Right lung (tissue), 10 donors: ENCODE data around the gene ELOB. TPM values are rescaled to one million over a fixed set of nuclear protein-coding genes. Genes with fewer than 3 reads are reported as not detected.
A peak's percentile ranks its signal among the peaks of the same experiment; 100 is the strongest.

Experiments
- DNase-seq, 2 donors: peaks; one replicate each; pipeline ENCODE4 v3.0.0-alpha.2; 2013
- long read RNA-seq, 8 donors: transcript quantifications; one replicate each; lab custom pipeline, GENCODE V29; 2026
- polyA plus RNA-seq, 5 donors: library from polyadenylated mRNA; unstranded; fragments of 120-200 nt; gene quantifications; one replicate each; pipeline versions ENCODE4 v1.2.1 to v1.2.3, GENCODE V29; 2013; ENCODE audit warnings: inconsistent platforms in 1 of 5, low replicate concordance in 1 of 5; ENCODE audit not compliant: insufficient read length in 5 of 5, insufficient read depth in 1 of 5

Gene ELOB
- polyA plus RNA-seq = 100 to 1,000 TPM; 133 to 296 (median 161) TPM
- long read RNA-seq, donor 1, transcript ELOB-202 (3 exons, 997 nt) = major isoform, 223 of 469 reads
- long read RNA-seq, donor 1, transcript ELOB-205 (3 exons, 331 nt) = minor isoform, 6 of 469 reads
- long read RNA-seq, donor 1, transcript ELOB-203 (4 exons, 991 nt) = minor isoform, 217 of 469 reads
- long read RNA-seq, donor 1, partial matches to known transcripts = 23 of 469 reads
- long read RNA-seq, donor 1, other reads (novel, unspliced or antisense) = 0 of 469 reads
- long read RNA-seq, donor 2, transcript ELOB-202 (3 exons, 997 nt) = major isoform, 82 of 463 reads
- long read RNA-seq, donor 2, transcript ELOB-203 (4 exons, 991 nt) = minor isoform, 73 of 463 reads
- long read RNA-seq, donor 2, partial matches to known transcripts = 256 of 463 reads
- long read RNA-seq, donor 2, other reads (novel, unspliced or antisense) = 49 of 463 reads
- long read RNA-seq, donor 3, transcript ELOB-202 (3 exons, 997 nt) = minor isoform, 130 of 304 reads
- long read RNA-seq, donor 3, transcript ELOB-203 (4 exons, 991 nt) = major isoform, 146 of 304 reads
- long read RNA-seq, donor 3, transcript ELOB-205 (3 exons, 331 nt) = minor isoform, 6 of 304 reads
- long read RNA-seq, donor 3, partial matches to known transcripts = 20 of 304 reads
- long read RNA-seq, donor 3, other reads (novel, unspliced or antisense) = 0 of 304 reads
- long read RNA-seq, donor 4, transcript ELOB-203 (4 exons, 991 nt) = minor isoform, 94 of 215 reads
- long read RNA-seq, donor 4, transcript ELOB-202 (3 exons, 997 nt) = major isoform, 112 of 215 reads
- long read RNA-seq, donor 4, partial matches to known transcripts = 6 of 215 reads
- long read RNA-seq, donor 4, other reads (novel, unspliced or antisense) = 0 of 215 reads
- long read RNA-seq, donor 5, transcript ELOB-203 (4 exons, 991 nt) = major isoform, 214 of 423 reads
- long read RNA-seq, donor 5, transcript ELOB-202 (3 exons, 997 nt) = minor isoform, 183 of 423 reads
- long read RNA-seq, donor 5, partial matches to known transcripts = 19 of 423 reads
- long read RNA-seq, donor 5, other reads (novel, unspliced or antisense) = 0 of 423 reads
- long read RNA-seq, donor 6, transcript ELOB-205 (3 exons, 331 nt) = minor isoform, 8 of 378 reads
- long read RNA-seq, donor 6, transcript ELOB-203 (4 exons, 991 nt) = major isoform, 184 of 378 reads
- long read RNA-seq, donor 6, transcript ELOB-202 (3 exons, 997 nt) = minor isoform, 170 of 378 reads
- long read RNA-seq, donor 6, partial matches to known transcripts = 13 of 378 reads
- long read RNA-seq, donor 6, other reads (novel, unspliced or antisense) = 0 of 378 reads
- long read RNA-seq, donor 7, transcript ELOB-203 (4 exons, 991 nt) = major isoform, 121 of 223 reads
- long read RNA-seq, donor 7, transcript ELOB-202 (3 exons, 997 nt) = minor isoform, 97 of 223 reads
- long read RNA-seq, donor 7, partial matches to known transcripts = 0 of 223 reads
- long read RNA-seq, donor 7, other reads (novel, unspliced or antisense) = 0 of 223 reads
- long read RNA-seq, donor 8, transcript ELOB-203 (4 exons, 991 nt) = minor isoform, 67 of 137 reads
- long read RNA-seq, donor 8, transcript ELOB-202 (3 exons, 997 nt) = major isoform, 68 of 137 reads
- long read RNA-seq, donor 8, partial matches to known transcripts = 0 of 137 reads
- long read RNA-seq, donor 8, other reads (novel, unspliced or antisense) = 0 of 137 reads

DNA sequence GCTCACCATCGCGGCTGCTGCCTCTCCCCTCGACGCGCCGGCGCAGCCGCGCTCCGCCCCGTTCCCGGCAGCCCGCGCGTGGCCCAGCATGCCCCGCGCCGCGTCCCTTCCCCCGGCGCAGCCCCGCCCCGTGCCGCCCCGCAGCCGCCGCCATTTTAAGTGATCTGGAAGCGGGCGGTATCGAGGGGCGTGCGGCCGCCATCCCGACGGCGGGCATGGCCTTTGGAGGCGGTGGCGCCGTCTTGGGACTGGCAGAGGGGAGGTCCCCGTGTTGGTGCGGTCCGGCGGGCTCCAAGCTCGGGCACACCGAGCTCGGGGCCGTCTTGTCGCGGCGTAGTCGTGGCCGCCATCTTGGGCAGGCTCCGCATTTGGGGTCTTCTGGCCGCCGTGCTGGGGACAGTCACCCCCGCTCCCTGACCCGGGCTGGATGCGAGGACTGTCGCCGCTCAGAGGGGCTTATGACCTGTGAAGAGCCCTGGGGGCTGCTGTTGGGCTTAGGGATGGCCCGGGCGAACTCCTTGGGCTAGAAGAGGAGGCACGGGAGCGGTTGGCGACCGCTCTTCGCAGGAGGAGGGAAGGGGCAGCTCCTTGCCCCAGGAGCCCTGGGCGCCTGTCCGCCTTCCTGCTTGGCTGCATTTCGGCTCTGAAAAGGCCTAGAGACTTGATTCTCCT lies at the start of gene ELOB:
TSS of gene ELOB (minus strand) at position 50 of the 672 bp plus-strand sequence. CDS start at position 9, 41 bp downstream.
- DNase-seq = peak; percentile 88 to 90

DNA sequence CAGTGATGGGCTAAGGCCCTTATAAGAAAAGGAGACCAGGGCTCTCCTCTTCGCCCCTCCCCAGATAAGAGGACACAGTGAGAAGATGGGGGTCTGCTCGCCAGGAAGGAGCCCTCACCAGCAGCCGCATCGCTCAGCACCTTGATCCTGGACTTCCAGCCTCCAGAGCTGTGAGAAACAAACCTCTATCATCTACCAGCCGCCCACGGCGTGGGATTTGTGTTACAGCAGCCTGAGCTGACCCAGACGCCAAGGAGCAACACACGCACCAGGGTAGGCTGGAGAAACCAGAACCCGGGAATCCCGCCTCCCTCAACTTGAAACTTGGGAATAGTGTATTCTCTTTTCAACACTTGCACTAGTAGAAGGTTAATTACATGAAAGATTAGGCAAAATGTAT lies 48.8 kb upstream of the ELOB start:
- no peak for DNase-seq

DNA sequence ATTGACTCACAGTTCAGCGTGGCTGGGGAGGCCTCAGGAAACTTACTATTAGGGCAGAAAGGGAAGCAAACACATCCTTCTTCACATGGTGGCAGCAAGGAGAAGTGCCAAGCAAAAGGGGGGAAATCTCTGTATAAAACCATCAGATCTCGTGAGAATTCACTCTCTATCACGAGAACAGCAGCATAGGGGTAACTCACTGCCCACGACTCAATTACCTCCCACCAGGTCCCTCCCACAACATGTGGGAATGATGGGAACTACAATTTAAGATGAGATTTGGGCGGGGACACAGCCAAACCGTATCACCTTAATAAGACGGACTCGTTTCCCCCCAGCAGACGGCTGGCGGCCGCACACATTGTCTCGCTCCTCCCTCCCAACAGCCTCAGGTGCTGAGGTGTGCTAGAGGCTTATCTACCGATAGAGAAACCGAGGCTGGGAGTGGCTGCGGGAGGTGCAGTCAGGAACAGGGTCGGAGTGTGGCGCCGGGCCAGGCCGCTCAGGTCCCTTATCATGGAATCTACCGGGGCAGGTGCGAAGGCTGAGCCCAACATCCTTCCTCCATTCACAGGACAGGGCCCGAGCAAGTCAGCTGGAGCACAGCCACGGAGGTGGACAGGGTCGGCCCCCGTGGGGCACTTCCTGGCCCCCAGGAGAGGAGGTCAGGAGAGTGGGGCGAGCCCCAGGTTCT lies 48.1 kb upstream of the ELOB start:
- no peak for DNase-seq

DNA sequence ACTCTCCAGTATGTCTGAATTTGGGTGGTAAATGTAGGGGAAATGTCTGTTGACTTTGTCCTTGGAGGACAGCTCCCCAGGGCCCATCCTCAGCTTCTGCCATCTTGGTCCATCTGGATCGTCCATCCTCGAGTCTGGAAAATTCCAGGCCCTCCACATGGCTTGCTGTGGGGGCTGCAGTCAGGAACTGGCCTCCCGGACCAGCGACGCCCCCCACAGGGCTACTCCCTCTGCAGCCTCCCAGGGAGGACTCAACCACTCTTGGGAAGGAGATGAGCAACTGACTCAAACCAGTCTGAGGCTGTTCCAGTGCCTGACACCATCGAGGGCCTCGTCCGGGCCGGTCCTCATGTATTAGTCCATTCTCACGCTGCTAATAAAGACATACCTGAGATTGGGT lies 47.5 kb upstream of the ELOB start:
- no peak for DNase-seq

DNA sequence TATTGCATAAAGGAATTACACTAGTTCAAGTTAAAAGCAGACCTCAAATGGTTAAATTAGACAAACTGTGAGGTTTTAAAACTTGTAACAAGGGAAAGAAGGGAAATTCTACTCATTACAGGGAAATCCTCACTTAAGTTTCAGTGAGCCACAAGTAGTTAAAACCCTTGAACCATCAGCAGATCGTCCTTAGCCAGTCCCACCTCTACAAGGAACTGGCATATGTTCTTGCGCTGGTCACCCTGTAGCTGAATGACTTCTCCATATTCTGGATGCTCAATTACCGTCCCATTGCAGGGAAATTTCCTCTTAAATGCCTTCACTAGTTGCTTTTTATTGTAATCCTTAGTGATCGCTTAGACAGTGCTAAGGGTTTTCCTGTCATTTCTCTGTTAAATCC lies 45.4 kb upstream of the ELOB start:
- DNase-seq = no peak

DNA sequence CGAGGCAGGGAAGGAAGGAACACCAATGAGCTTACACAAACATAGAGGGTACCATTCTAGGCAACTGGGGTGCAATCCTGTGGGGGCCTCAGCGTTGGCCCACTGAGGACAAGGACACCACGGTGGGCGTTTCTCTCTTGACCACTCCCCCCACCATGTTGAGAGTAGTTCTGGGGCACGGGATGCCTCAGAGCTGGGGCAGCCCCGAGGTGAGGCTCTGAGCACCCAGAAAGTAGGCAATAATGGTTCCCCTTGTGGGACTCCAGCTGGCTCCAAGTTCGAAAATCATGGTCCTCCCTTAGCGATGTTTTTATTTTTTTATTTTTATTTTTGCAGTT lies 45.0 kb upstream of the ELOB start:
- DNase-seq = no peak

DNA sequence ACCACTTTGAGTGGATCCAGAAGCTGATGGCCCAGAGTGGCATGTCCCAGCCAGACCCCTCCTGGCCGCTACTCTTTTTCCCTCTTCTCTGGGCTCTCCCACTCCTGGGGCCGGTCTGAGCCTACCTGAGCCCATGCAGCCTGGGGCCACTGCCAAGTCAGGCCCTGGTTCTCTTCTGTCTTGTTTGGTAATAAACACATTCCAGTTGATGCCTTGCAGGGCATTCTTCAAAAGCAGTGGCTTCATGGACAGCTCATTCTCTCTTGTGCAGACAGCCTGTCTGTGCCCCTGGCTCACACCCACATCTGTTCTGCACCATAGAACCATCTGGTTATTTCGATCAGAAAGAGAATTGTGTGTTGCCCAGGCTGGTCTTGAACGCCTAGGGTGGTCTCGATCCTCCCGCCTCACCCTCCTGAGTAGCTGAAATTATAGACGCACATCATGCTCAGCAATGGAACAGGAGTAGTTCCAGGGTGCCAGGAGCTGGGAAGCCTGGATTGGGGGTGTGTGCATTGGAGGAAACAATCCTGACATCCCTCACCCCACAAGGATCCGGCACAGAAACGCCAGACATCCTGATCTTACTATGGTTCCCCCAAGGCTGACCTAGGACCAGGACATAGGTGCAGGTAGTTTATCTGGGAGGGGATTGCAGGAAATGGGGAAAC lies 44.5 kb upstream of the ELOB start:
- no peak for DNase-seq

DNA sequence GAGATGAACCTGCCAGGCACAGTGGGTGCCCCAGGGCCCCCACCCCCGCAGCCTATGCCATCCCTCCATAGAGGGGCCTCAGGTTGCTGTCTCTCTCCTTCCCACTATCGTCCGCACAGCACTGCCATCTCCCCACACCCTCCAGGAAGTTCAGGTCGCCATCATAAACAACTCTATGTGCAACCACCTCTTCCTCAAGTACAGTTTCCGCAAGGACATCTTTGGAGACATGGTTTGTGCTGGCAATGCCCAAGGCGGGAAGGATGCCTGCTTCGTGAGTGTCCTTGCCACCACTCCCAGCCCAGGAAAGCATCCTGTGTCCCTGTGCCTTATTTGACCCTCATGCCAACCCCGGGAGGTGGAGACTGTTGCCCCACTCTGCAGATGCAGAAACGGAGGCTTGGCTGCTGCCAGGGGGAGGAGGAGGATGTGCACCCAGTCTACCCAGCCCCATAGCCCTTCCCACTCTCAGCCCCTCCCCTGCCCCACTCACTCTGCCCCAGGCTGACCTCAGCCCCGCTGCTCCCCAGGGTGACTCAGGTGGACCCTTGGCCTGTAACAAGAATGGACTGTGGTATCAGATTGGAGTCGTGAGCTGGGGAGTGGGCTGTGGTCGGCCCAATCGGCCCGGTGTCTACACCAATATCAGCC lies 43.9 kb upstream of the ELOB start:
- DNase-seq = no peak

DNA sequence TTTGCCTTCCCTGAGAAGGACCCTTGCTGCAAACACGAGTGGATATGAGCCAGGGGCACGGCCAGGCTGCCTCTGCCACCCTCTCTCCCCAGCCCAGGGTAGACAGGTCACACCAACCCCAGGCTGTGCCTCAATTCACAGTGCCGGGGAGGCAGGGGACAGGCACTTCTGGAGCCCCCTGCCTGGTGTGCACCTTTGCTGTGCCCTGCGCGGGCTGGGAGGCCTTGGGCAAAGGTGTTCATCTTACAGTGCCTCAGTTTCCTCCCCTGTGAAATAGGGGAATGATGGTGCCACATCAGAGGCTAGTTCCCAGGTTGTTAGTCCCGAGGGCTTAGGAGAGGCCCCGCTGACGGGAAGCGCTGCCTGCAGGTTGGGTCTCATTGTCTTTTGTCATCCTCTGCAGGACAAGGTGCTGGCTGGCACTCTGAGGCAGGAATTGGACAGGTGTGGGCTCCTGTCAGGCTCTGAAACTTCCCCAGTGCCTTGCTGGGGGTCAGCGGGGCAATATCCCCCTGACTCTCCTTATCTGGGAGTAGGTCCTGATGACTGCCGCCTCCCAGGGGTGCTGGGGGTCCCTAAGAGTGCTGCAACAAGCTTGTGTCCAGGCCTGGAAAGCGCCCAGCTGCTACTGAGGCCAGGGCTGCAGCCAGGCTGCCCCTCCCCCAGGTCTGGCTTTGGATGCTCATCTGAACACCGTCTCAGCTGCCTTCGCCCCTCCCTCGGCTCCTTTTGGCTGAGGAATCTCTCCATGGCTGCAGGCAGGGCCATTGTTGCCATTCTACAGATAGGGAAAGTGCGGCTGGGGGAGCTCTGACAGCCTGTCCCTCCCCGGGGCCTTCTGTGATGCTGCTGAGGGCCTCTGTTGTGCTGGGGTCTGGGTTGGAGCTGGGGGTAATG lies 43.1 kb upstream of the ELOB start:
- DNase-seq = no peak

DNA sequence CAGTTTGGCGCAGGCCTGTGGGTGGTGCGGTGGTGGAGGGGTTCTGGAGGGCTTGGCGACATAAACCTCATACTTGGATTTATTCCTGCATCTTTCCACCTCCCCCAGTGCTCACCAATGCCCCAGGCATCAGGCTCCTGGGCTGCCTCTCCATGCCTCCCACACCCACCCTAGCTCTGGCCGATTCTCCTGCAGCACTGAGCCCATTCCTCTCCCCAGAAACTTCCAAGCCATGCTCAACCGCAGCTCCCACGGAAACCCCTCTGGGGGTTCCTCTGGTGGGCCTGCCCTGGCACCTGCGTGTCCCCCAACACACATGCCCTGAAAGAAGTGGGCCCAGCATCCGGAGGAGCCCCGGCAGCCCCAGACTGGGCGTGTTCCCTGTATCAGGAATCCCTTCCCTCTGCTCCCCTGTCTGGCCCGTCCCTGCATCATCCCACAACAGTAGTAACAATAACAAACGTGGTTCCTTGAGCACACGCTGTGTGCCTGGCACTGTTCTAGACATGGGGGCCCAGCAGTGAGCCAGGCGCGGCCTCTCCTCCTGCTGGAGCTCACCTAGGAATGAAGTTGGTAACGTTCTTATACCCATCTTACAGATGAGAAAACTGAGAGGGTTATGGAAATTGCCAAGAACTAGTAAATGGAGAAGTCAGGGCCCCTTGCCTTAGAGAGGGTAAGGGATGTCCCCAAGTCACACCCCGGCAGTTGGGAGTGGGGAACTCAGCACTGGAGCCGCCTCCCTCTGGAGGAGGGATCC lies 42.3 kb upstream of the ELOB start:
- no peak for DNase-seq

DNA sequence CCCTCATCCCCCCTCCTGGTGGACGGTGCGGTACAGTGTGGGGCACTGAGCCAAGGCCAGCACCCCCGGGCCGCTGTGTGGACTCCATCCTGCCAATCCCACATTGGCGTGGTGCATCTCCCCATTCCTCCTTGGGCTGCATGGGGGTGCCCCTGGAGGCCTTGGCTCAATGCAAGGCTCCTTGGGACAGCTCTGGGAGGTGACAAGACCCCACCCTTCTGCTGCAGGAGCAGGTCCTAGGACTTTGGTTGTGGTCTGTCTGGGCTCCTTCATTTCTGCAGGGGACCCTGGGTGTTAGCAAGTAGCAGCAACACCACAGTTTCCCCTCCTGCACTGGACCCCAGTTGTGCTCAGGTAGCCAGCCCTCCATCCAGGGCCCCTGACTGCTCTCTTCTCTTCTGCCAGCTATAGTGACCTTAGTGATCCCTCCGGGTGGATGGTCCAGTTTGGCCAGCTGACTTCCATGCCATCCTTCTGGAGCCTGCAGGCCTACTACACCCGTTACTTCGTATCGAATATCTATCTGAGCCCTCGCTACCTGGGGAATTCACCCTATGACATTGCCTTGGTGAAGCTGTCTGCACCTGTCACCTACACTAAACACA lies 41.3 kb upstream of the ELOB start:
- no peak for DNase-seq

DNA sequence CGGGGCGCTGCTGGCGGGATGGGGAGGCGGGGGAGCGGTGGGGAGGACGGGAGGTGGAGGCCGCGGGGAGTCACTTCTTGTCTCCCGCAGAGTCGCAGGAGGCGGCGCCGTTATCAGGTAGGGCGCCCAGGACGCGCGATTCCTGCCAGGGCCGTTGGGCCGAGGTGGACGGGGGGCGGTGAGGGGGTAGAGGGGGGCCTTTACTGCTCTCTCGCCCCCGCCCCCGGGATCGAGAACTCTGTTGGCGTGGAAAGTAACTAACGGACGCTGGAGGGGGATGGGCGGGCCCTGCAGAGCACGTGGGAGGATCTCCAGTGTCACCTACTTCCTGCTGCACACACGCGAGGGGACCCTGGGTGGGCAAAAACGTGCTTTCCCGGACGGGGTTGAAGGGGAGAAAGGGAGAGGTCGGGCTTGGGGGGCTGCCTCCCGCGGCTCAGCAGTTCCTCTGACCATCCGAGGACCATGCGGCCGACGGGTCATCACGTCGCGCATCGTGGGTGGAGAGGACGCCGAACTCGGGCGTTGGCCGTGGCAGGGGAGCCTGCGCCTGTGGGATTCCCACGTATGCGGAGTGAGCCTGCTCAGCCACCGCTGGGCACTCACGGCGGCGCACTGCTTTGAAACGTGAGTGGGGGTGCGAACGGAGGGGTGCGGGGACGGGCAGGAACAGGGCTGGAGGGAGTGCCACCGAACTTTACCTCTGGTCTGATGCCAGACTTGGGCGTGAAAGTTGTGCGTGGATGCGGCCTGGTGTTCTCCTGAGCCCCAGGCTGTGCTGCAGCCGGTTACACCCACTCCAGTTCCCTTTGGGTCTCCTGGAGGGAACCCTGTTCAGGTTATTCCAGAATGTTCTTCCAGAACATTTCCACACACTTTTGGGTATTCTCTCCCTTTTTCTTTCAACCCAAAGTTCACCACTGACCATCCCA lies 40.5 kb upstream of the ELOB start:
- no peak for DNase-seq

DNA sequence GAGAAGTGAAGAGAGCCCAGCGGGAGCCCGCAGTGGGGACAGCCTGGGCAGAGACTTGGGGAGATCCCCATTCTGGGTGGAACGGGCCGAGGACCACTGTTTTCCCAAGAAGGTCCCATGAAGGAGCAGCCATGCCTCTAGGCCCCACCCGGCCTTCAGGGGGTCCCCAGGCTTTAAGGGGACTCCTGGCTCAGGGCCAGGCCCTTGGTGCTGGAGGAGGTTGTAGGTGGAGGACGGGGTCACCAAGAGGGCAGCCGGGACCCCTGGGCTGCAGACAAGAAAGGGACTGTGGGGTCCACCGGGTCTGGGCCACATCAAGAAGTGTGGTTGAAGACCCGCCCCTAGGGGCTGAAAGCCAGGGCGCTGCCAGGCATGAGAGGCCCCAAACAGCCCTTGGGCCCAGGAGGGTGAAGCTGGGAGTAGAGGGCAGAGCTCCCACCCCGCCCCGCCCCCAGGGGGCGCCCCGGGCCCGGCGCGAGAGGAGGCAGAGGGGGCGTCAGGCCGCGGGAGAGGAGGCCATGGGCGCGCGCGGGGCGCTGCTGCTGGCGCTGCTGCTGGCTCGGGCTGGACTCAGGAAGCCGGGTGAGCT lies 39.8 kb upstream of the ELOB start, which contains the start of gene PRSS21:
TSS of gene PRSS21 (plus strand) at position 487 of the 589 bp plus-strand sequence. CDS start at position 519, 32 bp downstream.
- DNase-seq = no peak

DNA sequence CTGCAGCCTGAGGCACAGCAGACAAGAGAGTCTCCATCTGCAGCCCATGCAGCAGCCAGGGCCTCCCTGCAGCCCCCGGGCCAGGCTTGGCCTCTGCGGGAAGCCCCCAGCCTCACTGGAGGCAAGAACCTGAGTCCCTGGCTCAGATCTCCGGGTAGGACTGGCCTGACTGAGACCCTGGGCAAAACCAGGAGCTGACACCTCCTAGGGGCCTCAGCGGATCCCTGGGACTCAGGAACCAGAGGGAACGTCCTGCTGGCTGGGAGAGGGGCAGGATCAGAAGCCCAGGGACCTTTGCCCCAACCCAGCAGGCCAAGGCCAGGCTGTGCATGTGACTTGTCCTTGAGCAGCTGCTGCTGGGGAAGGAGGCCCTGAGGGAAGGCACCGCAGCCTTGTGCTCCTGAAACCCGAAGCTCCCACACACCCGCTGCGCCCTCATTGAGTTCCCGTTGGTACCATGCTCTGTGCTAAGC lies 38.3 kb upstream of the ELOB start:
- no peak for DNase-seq
